ENCODE measurements around the gene RRAGD. TPM values are rescaled to one million over a fixed set of nuclear protein-coding genes. Genes with fewer than 3 reads are reported as not detected.

The RRAGD gene
- total RNA-seq, 1 donor = 3.3 TPM

GRCh38 chr6:89393659-89394058, 18.4 kb downstream of the RRAGD start:
- DNase-seq (ENCODE audit: insufficient read length, low spot score, missing footprints) = no peak
- H3K4me2 ChIP-seq (ENCODE audit: insufficient read depth, low read length) = no peak overlapping the region
- no peaks in the 10 kb centered on the region for H4K20me1 ChIP-seq (ENCODE audit: insufficient read depth, low read length)
- no peak overlapping the region for H2AFZ ChIP-seq (ENCODE audit: low read length)
- H3K79me2 ChIP-seq (ENCODE audit: insufficient read depth, low read length) = no peaks in the 10 kb centered on the region
- no peaks in the 10 kb centered on the region for H3K27me3 ChIP-seq (ENCODE audit: insufficient read depth, low read length)
- no peaks in the 10 kb centered on the region for H3K4me1 ChIP-seq (ENCODE audit: insufficient read depth, low read length)
- no peak overlapping the region for H3K4me3 ChIP-seq (ENCODE audit: insufficient read depth, low read length)
- H3K9me3 ChIP-seq (ENCODE audit: low read depth, low read length) = no peaks in the 10 kb centered on the region
- no peak overlapping the region for H3K27ac ChIP-seq (ENCODE audit: low read depth, low read length)
- TF ChIP-seq CTCF (IDR thresholded peaks at IDR 0.05; ENCODE audit: extremely low read depth, low read depth, low read length) = no peak
- H3K36me3 ChIP-seq (ENCODE audit: insufficient read depth, low read length) = no peaks in the 10 kb centered on the region

- H3K27me3 ChIP-seq (ENCODE audit: insufficient read depth, low read length) = no peaks in the 10 kb centered on the region
- H3K9me3 ChIP-seq (ENCODE audit: low read depth, low read length) = no peaks in the 10 kb centered on the region
- H3K36me3 ChIP-seq (ENCODE audit: insufficient read depth, low read length) = no peaks in the 10 kb centered on the region
- no peak overlapping the region for H3K4me3 ChIP-seq (ENCODE audit: insufficient read depth, low read length)
- no peak for DNase-seq (ENCODE audit: insufficient read length, low spot score, missing footprints)
- no peak overlapping the region for H3K4me2 ChIP-seq (ENCODE audit: insufficient read depth, low read length)
- no peaks in the 10 kb centered on the region for H3K4me1 ChIP-seq (ENCODE audit: insufficient read depth, low read length)
- TF ChIP-seq CTCF (IDR thresholded peaks at IDR 0.05; ENCODE audit: extremely low read depth, low read depth, low read length) = no peak
- no peak overlapping the region for H2AFZ ChIP-seq (ENCODE audit: low read length)
- no peaks in the 10 kb centered on the region for H3K79me2 ChIP-seq (ENCODE audit: insufficient read depth, low read length)
- H4K20me1 ChIP-seq (ENCODE audit: insufficient read depth, low read length) = no peaks in the 10 kb centered on the region
- H3K27ac ChIP-seq (ENCODE audit: low read depth, low read length) = no peak overlapping the region
These were observed 19.2 kb downstream of the RRAGD start for GRCh38 chr6:89392823-89393222.

GRCh38 chr6:89388846-89389245, 23.2 kb downstream of the RRAGD start:
- Histone ChIP-seq H3K27me3 (ENCODE audit: insufficient read depth, low read length) (no peaks in the 10 kb centered on the region), H3K4me3 (ENCODE audit: insufficient read depth, low read length) (no peak overlapping the region), H3K27ac (ENCODE audit: low read depth, low read length) (no peak overlapping the region), H2AFZ (ENCODE audit: low read length) (no peak overlapping the region), H3K9me3 (ENCODE audit: low read depth, low read length) (no peaks in the 10 kb centered on the region), H3K4me1 (ENCODE audit: insufficient read depth, low read length) (no peaks in the 10 kb centered on the region), H3K36me3 (ENCODE audit: insufficient read depth, low read length) (no peaks in the 10 kb centered on the region), H4K20me1 (ENCODE audit: insufficient read depth, low read length) (no peaks in the 10 kb centered on the region), H3K79me2 (ENCODE audit: insufficient read depth, low read length) (no peaks in the 10 kb centered on the region), H3K4me2 (ENCODE audit: insufficient read depth, low read length) (no peak overlapping the region)
- DNase-seq (ENCODE audit: insufficient read length, low spot score, missing footprints) = no peak
- TF ChIP-seq CTCF (IDR thresholded peaks at IDR 0.05; ENCODE audit: extremely low read depth, low read depth, low read length) = no peak

- DNase-seq (ENCODE audit: insufficient read length, low spot score, missing footprints) = no peak
- no peak overlapping the region for H3K27ac ChIP-seq (ENCODE audit: low read depth, low read length)
- no peaks in the 10 kb centered on the region for H3K79me2 ChIP-seq (ENCODE audit: insufficient read depth, low read length)
- no peaks in the 10 kb centered on the region for H3K27me3 ChIP-seq (ENCODE audit: insufficient read depth, low read length)
- no peak for TF ChIP-seq CTCF (IDR thresholded peaks at IDR 0.05; ENCODE audit: extremely low read depth, low read depth, low read length)
- no peaks in the 10 kb centered on the region for H3K4me1 ChIP-seq (ENCODE audit: insufficient read depth, low read length)
- H3K9me3 ChIP-seq (ENCODE audit: low read depth, low read length) = no peaks in the 10 kb centered on the region
- H3K36me3 ChIP-seq (ENCODE audit: insufficient read depth, low read length) = no peaks in the 10 kb centered on the region
- no peak overlapping the region for H3K4me2 ChIP-seq (ENCODE audit: insufficient read depth, low read length)
- H2AFZ ChIP-seq (ENCODE audit: low read length) = no peak overlapping the region
- no peak overlapping the region for H3K4me3 ChIP-seq (ENCODE audit: insufficient read depth, low read length)
- H4K20me1 ChIP-seq (ENCODE audit: insufficient read depth, low read length) = no peaks in the 10 kb centered on the region
These were observed 24.4 kb downstream of the RRAGD start for GRCh38 chr6:89387516-89388201.
